BE2C (cell line): ENCODE results near the gene ATP11A.

ENCODE experiments used
- DNase-seq: peaks from one replicate; pipeline ENCODE4 v3.0.0-alpha.2; 2020
- H3K27me3 ChIP-seq: fragments of 250-450 bp; sonication (Bioruptor Pico); 2 replicates; pipeline ENCODE4 v1.5.1; 2020; ENCODE audit warnings: mild to moderate bottlenecking
- H3K36me3 ChIP-seq: fragments of 250-450 bp; sonication (Bioruptor Pico); 2 replicates; pipeline ENCODE4 v1.5.1; 2020; ENCODE audit warnings: mild to moderate bottlenecking
- H3K4me1 ChIP-seq: fragments of 250-450 bp; sonication (Bioruptor Pico); 2 replicates; pipeline ENCODE4 v1.5.1; 2020
- H3K4me3 ChIP-seq: 2 replicates; pipeline ENCODE4 v1.5.1; 2011; ENCODE audit warnings: low read depth, low read length
- H3K9me3 ChIP-seq: fragments of 250-450 bp; sonication (Bioruptor Pico); 2 replicates; pipeline ENCODE4 v1.5.1; 2020
- CTCF ChIP-seq: IDR thresholded peaks from 2 replicates; pipeline ENCODE4 v1.5.1; 2012; ENCODE audit warnings: mild to moderate bottlenecking, low read depth, low read length

The ATP11A gene

GRCh38 chr13:112825071-112825470 lies 135.2 kb downstream of the ATP11A start:
- no peaks in the 10 kb centered on the region; the same call in none of the 2 replicates for H3K36me3 ChIP-seq
- no peaks in the 10 kb centered on the region for H3K9me3 ChIP-seq
- no peaks in the 10 kb centered on the region for H3K27me3 ChIP-seq
- no peak for TF ChIP-seq CTCF
- no peak for DNase-seq
- H3K4me1 ChIP-seq = no peaks in the 10 kb centered on the region
- H3K4me3 ChIP-seq = no peak overlapping the region

- Histone ChIP-seq H3K4me1 (no peaks in the 10 kb centered on the region), H3K9me3 (no peaks in the 10 kb centered on the region), H3K4me3 (no peak overlapping the region), H3K36me3 (no peaks in the 10 kb centered on the region; the same call in none of the 2 replicates), H3K27me3 (no peaks in the 10 kb centered on the region)
- no peak for TF ChIP-seq CTCF
- DNase-seq = no peak
These were observed 136.0 kb downstream of the ATP11A start for GRCh38 chr13:112825875-112826274.

- no peaks in the 10 kb centered on the region for H3K9me3 ChIP-seq
- peaks cover 4% of the 10 kb centered on the region for H3K36me3 ChIP-seq
These were observed 136.7 kb downstream of the ATP11A start for GRCh38 chr13:112826565-112826964.

GRCh38 chr13:112828082-112828699 lies 138.4 kb downstream of the ATP11A start:
- no peak for TF ChIP-seq CTCF
- Histone ChIP-seq H3K4me1 (no peaks in the 10 kb centered on the region), H3K27me3 (no peaks in the 10 kb centered on the region), H3K9me3 (no peaks in the 10 kb centered on the region), H3K4me3 (no peak overlapping the region), H3K36me3 (peaks cover 11% of the 10 kb centered on the region)
- no peak for DNase-seq

More at GRCh38 chr13:112826565-112826964, 136.7 kb downstream of the ATP11A start:
- no peak for DNase-seq
- Histone ChIP-seq H3K27me3 (no peaks in the 10 kb centered on the region), H3K4me3 (no peak overlapping the region), H3K4me1 (no peaks in the 10 kb centered on the region)
- TF ChIP-seq CTCF = no peak

- TF ChIP-seq CTCF = no peak
- peaks cover 13% of the 10 kb centered on the region for H3K36me3 ChIP-seq
- no peak for DNase-seq
These were observed 138.9 kb downstream of the ATP11A start for GRCh38 chr13:112828756-112829155.

GRCh38 chr13:112831196-112831595 lies 141.4 kb downstream of the ATP11A start:
- DNase-seq = no peak
- no peaks in the 10 kb centered on the region for H3K4me1 ChIP-seq
- no peaks in the 10 kb centered on the region for H3K27me3 ChIP-seq
- H3K9me3 ChIP-seq = no peaks in the 10 kb centered on the region
- TF ChIP-seq CTCF = no peak
- peaks cover 13% of the 10 kb centered on the region for H3K36me3 ChIP-seq
- no peak overlapping the region for H3K4me3 ChIP-seq

More at GRCh38 chr13:112828756-112829155, 138.9 kb downstream of the ATP11A start:
- no peak overlapping the region for H3K4me3 ChIP-seq
- no peaks in the 10 kb centered on the region for H3K9me3 ChIP-seq
- no peaks in the 10 kb centered on the region for H3K4me1 ChIP-seq
- H3K27me3 ChIP-seq = no peaks in the 10 kb centered on the region
